SK-N-SH (cell line): ENCODE results near the gene MRPS2. TPM values are rescaled to one million over a fixed set of nuclear protein-coding genes. Genes with fewer than 3 reads are reported as not detected.
"Not testable (repeated sequence)": the region's sequence is repeated elsewhere in the genome, so short reads cannot be mapped to it uniquely, and the experiment has no call there.

Source experiments
- CTCF ChIA-PET: fragments of 300-600, 350-600 bp; formaldehyde crosslinking; extraction: SDS; loops from one replicate; lab custom pipeline; 2021; lab: Yijun Ruan, JAX
- POLR2A ChIA-PET: fragments of 350-600 bp; sonication (Branson Sonifier 250); formaldehyde crosslinking; extraction: SDS; loops from one replicate; lab custom pipeline; 2020; ENCODE audit warnings: antibody characterized with exemption, inconsistent platforms; lab: Yijun Ruan, JAX
- DNase-seq: peaks from one replicate; pipeline ENCODE4 v3.0.0; 2012
- H2AFZ ChIP-seq: fragments of 200-600 bp; sonication (generic); 2 replicates; pipeline ENCODE4 v1.8.1; 2016; ENCODE audit warnings: antibody characterized with exemption, mild to moderate bottlenecking, low read depth
- H3F3A ChIP-seq: fragments of 200-600 bp; sonication (generic); replicated peaks from 2 replicates; pipeline ENCODE3; 2016; ENCODE audit warnings: antibody characterized with exemption, mild to moderate bottlenecking; ENCODE audit not compliant: insufficient read depth
- H3K27ac ChIP-seq, 2 experiments: fragments of 200-500 bp in 1 of 2; fragments of 200-600 bp in 1 of 2; sonication (Bioruptor generic) in 1 of 2; sonication (generic), shearing (Covaris generic) in 1 of 2; 2 replicates each; pipeline versions ENCODE4 v1.5.1 to v1.6.1; 2014 to 2016; ENCODE audit warnings: low read depth in 2 of 2, inconsistent platforms in 1 of 2, low read length in 1 of 2, mild to moderate bottlenecking in 1 of 2, mixed read lengths in 1 of 2
- H3K27me3 ChIP-seq: fragments of 200-600 bp; sonication (generic), shearing (Covaris generic); 2 replicates; pipeline ENCODE4 v1.6.1; 2016; ENCODE audit warnings: mixed run types; ENCODE audit not compliant: insufficient read depth
- H3K36me3 ChIP-seq, 2 experiments: fragments of 200-500 bp in 1 of 2; fragments of 200-600 bp in 1 of 2; sonication (Bioruptor generic) in 1 of 2; sonication (generic) in 1 of 2; replicated peaks in 1 of 2; 2 replicates each; pipeline versions ENCODE3 to v1.5.1; 2014 to 2016; ENCODE audit warnings: low read length in 1 of 2, mild to moderate bottlenecking in 1 of 2; ENCODE audit not compliant: insufficient read depth in 2 of 2, control insufficient read depth in 1 of 2
- H3K4me1 ChIP-seq, 2 experiments: fragments of 200-500 bp in 1 of 2; fragments of 200-600 bp in 1 of 2; sonication (Bioruptor generic) in 1 of 2; sonication (generic), shearing (Covaris generic) in 1 of 2; 2 replicates each; pipeline versions ENCODE4 v1.5.1 to v1.6.1; 2014 to 2016; ENCODE audit warnings: low read depth in 1 of 2, low read length in 1 of 2, mixed run types in 1 of 2; ENCODE audit not compliant: insufficient read depth in 2 of 2, control insufficient read depth in 1 of 2
- H3K4me2 ChIP-seq: fragments of 200-600 bp; sonication (generic), shearing (Covaris generic); 2 replicates; pipeline ENCODE4 v1.6.1; 2017; ENCODE audit warnings: mixed run types
- H3K4me3 ChIP-seq, 2 experiments: fragments of 200-500 bp in 1 of 2; fragments of 200-600 bp in 1 of 2; sonication (Bioruptor generic) in 1 of 2; sonication (generic), shearing (Covaris generic) in 1 of 2; 2 replicates each; pipeline versions ENCODE4 v1.5.1 to v1.8.1; 2014 to 2016; ENCODE audit warnings: low read depth in 2 of 2, inconsistent platforms in 1 of 2, low read length in 1 of 2, mild to moderate bottlenecking in 1 of 2, mixed read lengths in 1 of 2, moderate library complexity in 1 of 2
- H3K79me2 ChIP-seq: fragments of 200-600 bp; sonication (generic); 2 replicates; pipeline ENCODE4 v1.8.1; 2017; ENCODE audit warnings: mild to moderate bottlenecking; ENCODE audit not compliant: insufficient read depth
- H3K9ac ChIP-seq: fragments of 200-600 bp; sonication (generic); 2 replicates; pipeline ENCODE4 v1.6.1; 2017; ENCODE audit warnings: mixed run types
- H3K9me2 ChIP-seq: fragments of 200-600 bp; sonication (generic); 2 replicates; pipeline ENCODE4 v1.6.1; 2017; ENCODE audit warnings: mixed run types
- H3K9me3 ChIP-seq: fragments of 200-600 bp; sonication (generic); 2 replicates; pipeline ENCODE4 v1.6.1; 2017; ENCODE audit warnings: mixed run types, mild to moderate bottlenecking, moderate library complexity
- H4K20me1 ChIP-seq: fragments of 200-600 bp; sonication (generic); 2 replicates; pipeline ENCODE4 v1.6.1; 2017; ENCODE audit warnings: mild to moderate bottlenecking, mixed run types; ENCODE audit not compliant: insufficient read depth
- FOSL2 ChIP-seq: IDR thresholded peaks from 2 replicates; pipeline ENCODE4 v1.4.0; 2012; ENCODE audit warnings: low read depth, mild to moderate bottlenecking, moderate library complexity, borderline replicate concordance
- FOXJ3 ChIP-seq: sonication (generic); formaldehyde crosslinking; IDR thresholded peaks from 2 replicates; pipeline ENCODE4 v1.5.1; 2020; ENCODE audit warnings: mild to moderate bottlenecking, missing genetic modification reagents
- GATA2 ChIP-seq: sonication (generic); formaldehyde crosslinking; IDR thresholded peaks from 2 replicates; pipeline ENCODE4 v1.5.0; 2020; ENCODE audit warnings: mild to moderate bottlenecking, missing genetic modification reagents
- MEF2A ChIP-seq: IDR thresholded peaks from 2 replicates; pipeline ENCODE4 v1.4.0; 2012; ENCODE audit warnings: low read depth, borderline replicate concordance
- NFIC ChIP-seq: IDR thresholded peaks from 2 replicates; pipeline ENCODE4 v1.4.0; 2012; ENCODE audit warnings: borderline replicate concordance
- NRF1 ChIP-seq: IDR thresholded peaks from 2 replicates; pipeline ENCODE4 v1.6.1; 2012; ENCODE audit warnings: low read depth, mild to moderate bottlenecking, low read length
- RCOR1 ChIP-seq: fragments of 150-350 bp; IDR thresholded peaks from 2 replicates; pipeline ENCODE4 v1.6.1; 2017; ENCODE audit warnings: antibody characterized with exemption, low read length
- SMC3 ChIP-seq: IDR thresholded peaks from 2 replicates; pipeline ENCODE4 v1.6.1; 2012; ENCODE audit warnings: low read depth, low read length, improper control_type of control experiment
- YY1 ChIP-seq: IDR thresholded peaks from 2 replicates; pipeline ENCODE4 v1.4.0; 2012; ENCODE audit warnings: low read depth, mild to moderate bottlenecking
- WGBS: methylation state at CpG from one replicate; pipeline ENCODE4 v1.1.6; 2017; ENCODE audit warnings: low lambda C conversion rate; 5-methylcytosine and 5-hydroxymethylcytosine counted together
- polyA plus RNA-seq, 3 experiments: library from polyadenylated mRNA; depleted of rRNA; stranded (reverse); fragments of >200 nt; gene quantifications; 2 replicates each; pipeline ENCODE4 v1.2.3, GENCODE V29; 2012
- TF ChIP-seq, protein P1 (sequence below): IDR thresholded peaks from 2 replicates; pipeline ENCODE4 v1.4.0; 2012; ENCODE audit warnings: low read depth, borderline replicate concordance
- TF ChIP-seq, protein P2 (sequence below): IDR thresholded peaks from 2 replicates; pipeline ENCODE4; 2012

The MRPS2 gene
- polyA plus RNA-seq, 1 of the 3 experiments (the other 2 are of a cell fraction), result 113 TPM

DNA sequence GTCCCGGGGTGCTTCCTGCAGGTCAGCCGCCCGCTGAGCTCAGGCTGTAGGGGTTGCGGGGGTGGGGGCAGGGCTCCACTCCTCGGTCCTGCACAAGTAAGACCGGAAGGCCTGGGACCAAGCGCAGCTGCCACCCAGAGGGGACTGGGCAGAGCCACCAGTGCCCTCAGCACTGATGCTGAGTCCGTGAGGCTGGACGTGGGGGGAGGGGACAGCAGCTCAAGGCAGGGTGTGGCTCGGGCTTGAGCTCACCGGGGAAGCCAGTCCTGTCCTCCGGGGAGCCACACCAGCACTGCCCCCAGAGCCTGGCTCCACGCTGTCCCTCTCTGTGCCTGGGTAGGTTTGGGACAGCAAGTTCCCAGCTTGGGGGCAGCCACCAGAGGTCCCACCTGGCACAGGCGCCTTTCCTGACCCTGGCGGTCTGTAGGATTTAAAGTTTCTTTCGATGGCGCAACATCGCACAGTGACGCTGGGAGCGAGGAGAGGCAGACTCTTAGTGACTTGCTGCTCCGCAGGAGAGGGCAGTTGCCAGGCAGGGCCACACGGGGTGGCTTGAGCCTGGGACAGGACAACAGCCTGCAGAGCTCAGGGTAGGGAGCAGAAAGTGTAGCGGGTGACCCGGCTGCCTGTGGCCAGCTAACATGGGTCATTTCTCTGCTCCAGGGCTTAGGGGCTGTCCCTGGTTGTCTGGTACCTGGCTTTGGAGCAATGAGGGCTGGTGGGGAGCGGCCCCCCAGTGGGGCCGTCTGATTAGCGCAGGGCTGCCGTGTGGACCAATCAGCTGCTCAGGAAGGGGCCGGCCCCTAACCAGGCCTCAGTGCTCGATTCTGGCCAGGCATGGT, 26.5 kb downstream of the MRPS2 start:
- Histone ChIP-seq H3K9me3 (no peaks in the 10 kb centered on the region), H3K27ac (no peak overlapping the region), H3K4me1 (no peaks in the 10 kb centered on the region; a peak in 1 of 4 replicates), H3K4me3 (no peak overlapping the region), H3F3A (no peaks in the 10 kb centered on the region), H3K9me2 (no peaks in the 10 kb centered on the region), H3K36me3 (no peaks in the 10 kb centered on the region), H3K79me2 (no peaks in the 10 kb centered on the region), H3K27me3 (no peaks in the 10 kb centered on the region), H3K9ac (no peak overlapping the region), H4K20me1 (no peaks in the 10 kb centered on the region), H2AFZ (no peak overlapping the region), H3K4me2 (no peak overlapping the region)
- DNase-seq, result no peak
- TF ChIP-seq GATA2 (no peak), NRF1 (no peak), FOSL2 (no peak), YY1 (no peak), MEF2A (no peak), NFIC (no peak), RCOR1 (no peak), SMC3 (no peak), FOXJ3 (CRISPR knock-in tag) (no peak)
- TF ChIP-seq, protein P1, sequence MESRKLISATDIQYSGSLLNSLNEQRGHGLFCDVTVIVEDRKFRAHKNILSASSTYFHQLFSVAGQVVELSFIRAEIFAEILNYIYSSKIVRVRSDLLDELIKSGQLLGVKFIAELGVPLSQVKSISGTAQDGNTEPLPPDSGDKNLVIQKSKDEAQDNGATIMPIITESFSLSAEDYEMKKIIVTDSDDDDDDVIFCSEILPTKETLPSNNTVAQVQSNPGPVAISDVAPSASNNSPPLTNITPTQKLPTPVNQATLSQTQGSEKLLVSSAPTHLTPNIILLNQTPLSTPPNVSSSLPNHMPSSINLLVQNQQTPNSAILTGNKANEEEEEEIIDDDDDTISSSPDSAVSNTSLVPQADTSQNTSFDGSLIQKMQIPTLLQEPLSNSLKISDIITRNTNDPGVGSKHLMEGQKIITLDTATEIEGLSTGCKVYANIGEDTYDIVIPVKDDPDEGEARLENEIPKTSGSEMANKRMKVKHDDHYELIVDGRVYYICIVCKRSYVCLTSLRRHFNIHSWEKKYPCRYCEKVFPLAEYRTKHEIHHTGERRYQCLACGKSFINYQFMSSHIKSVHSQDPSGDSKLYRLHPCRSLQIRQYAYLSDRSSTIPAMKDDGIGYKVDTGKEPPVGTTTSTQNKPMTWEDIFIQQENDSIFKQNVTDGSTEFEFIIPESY, result no peak
- TF ChIP-seq, protein P2, sequence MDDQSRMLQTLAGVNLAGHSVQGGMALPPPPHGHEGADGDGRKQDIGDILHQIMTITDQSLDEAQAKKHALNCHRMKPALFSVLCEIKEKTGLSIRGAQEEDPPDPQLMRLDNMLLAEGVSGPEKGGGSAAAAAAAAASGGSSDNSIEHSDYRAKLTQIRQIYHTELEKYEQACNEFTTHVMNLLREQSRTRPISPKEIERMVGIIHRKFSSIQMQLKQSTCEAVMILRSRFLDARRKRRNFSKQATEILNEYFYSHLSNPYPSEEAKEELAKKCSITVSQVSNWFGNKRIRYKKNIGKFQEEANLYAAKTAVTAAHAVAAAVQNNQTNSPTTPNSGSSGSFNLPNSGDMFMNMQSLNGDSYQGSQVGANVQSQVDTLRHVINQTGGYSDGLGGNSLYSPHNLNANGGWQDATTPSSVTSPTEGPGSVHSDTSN, result no peak
- ChIA-PET CTCF (interaction anchor here (1.6 kb wide), 1 partner anchor 22 kb away, joined by 6 read pairs; no protein-coding TSS in a partner anchor), POLR2A (no interaction called here)
- 72% methylated on average over 18 of the region's 30 CpGs for WGBS

DNA sequence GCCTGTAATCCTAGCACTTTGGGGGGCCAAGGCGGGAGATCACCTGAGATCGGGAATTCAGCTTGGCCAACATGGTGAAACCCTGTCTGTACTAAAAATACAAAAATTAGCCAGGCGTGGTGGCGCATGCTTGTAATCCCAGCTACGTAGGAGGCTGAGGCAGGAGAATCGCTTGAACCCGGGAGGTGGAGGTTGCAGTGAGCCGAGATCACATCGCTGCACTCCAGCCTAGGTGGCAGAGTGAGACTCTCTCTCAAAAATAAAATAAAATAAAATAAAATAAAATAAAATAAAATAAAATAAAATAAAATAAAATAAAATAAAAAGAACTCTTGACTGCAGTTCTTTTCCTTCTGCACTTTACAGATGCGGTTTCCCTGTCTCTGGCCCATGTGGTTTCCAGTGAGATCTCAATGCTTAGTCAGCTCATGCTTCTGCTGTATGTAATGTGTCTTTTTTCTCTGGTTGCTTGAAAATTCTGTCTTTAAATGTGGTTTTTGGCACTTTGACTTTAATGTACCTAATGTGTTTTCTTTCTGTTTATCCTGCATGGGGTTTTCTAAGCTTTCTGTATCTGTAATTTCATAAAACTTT, 28.5 kb downstream of the MRPS2 start:
- H3K36me3 ChIP-seq, CTCF ChIA-PET, H3K9ac ChIP-seq, H4K20me1 ChIP-seq, H3K4me3 ChIP-seq, H2AFZ ChIP-seq, H3K79me2 ChIP-seq, H3F3A ChIP-seq, H3K27ac ChIP-seq, H3K4me1 ChIP-seq, H3K27me3 ChIP-seq, DNase-seq, H3K4me2 ChIP-seq, POLR2A ChIA-PET, H3K9me3 ChIP-seq, H3K9me2 ChIP-seq: not testable (repeated sequence)
- 77% methylated on average over 10 of the region's 10 CpGs for WGBS
